Endothelial cell of umbilical vein (primary cell): Measurements from ENCODE around the gene NINL. TPM values are rescaled to one million over a fixed set of nuclear protein-coding genes. Genes with fewer than 3 reads are reported as not detected.
"Not testable (repeated sequence)": the region's sequence is repeated elsewhere in the genome, so short reads cannot be mapped to it uniquely, and the experiment has no call there.

Source experiments
- BruUV-seq: library from RNA; stranded (reverse); fragments of 400-500 nt; replicated peaks from 2 replicates; lab custom pipeline; 2021; lab: Mats Ljungman, UMichigan
- CTCF ChIA-PET: fragments of 300-600, 350-600 bp; sonication (Branson Sonifier 250); formaldehyde crosslinking; loops from one replicate; lab custom pipeline; 2021; ENCODE audit warnings: antibody characterized with exemption, inconsistent platforms; lab: Charles Lee
- POLR2A ChIA-PET: fragments of 300-600, 350-600 bp; sonication (Branson Sonifier 250); formaldehyde crosslinking; loops from one replicate; lab custom pipeline; 2021; ENCODE audit warnings: antibody characterized with exemption, inconsistent platforms; lab: Charles Lee
- DNase-seq: peaks from one replicate; pipeline ENCODE4 v3.0.0-alpha.2; 2011; ENCODE audit warnings: low read depth, low spot score
- FAIRE-seq: peaks from 2 replicates; lab custom pipeline; 2011; peaks lifted over from hg19 to GRCh38; lab: Jason Lieb, UNC
- H2AFZ ChIP-seq: 2 replicates; pipeline ENCODE4 v1.6.0; 2012; ENCODE audit warnings: low read depth, low read length, control low read depth, inconsistent platforms
- H3K27ac ChIP-seq: 2 replicates; pipeline ENCODE4 v1.5.1; 2011; ENCODE audit warnings: low read depth, mild to moderate bottlenecking, control low read depth, low read length, moderate library complexity; ENCODE audit not compliant: insufficient read depth
- H3K27me3 ChIP-seq, 2 experiments: 2 replicates each; pipeline versions ENCODE4 v1.6.0 to v1.6.1; 2011; ENCODE audit warnings: low read length in 2 of 2, mixed read lengths in 1 of 2; ENCODE audit not compliant: control insufficient read depth in 2 of 2, insufficient read depth in 2 of 2
- H3K36me3 ChIP-seq, 2 experiments: 2 replicates in 1 of 2; 3 replicates in 1 of 2; pipeline ENCODE4 v1.5.1; 2011; ENCODE audit warnings: low read length in 2 of 2, mild to moderate bottlenecking in 1 of 2, moderate library complexity in 1 of 2; ENCODE audit not compliant: control insufficient read depth in 2 of 2, insufficient read depth in 2 of 2; ENCODE audit errors: extremely low read depth in 1 of 2
- H3K4me1 ChIP-seq: 3 replicates; pipeline ENCODE4 v1.5.1; 2011; ENCODE audit warnings: mild to moderate bottlenecking, low read length; ENCODE audit not compliant: control insufficient read depth, insufficient read depth; ENCODE audit errors: extremely low read depth
- H3K4me2 ChIP-seq: 2 replicates; pipeline ENCODE4 v1.6.1; 2011; ENCODE audit warnings: low read length, control low read depth, mixed read lengths; ENCODE audit not compliant: insufficient read depth
- H3K4me3 ChIP-seq, 3 experiments: fragments of 200-600 bp in 1 of 3; sonication (generic), shearing (Covaris generic) in 1 of 3; replicated peaks in 1 of 3; 2 replicates each; pipeline ENCODE4 v1.5.1; 2011 to 2016; ENCODE audit warnings: control low read depth in 3 of 3, low read length in 3 of 3, mild to moderate bottlenecking in 2 of 3, inconsistent platforms in 1 of 3, low read depth in 1 of 3, moderate library complexity in 1 of 3; ENCODE audit not compliant: insufficient read depth in 1 of 3
- H3K79me2 ChIP-seq: 2 replicates; pipeline ENCODE4 v1.6.0; 2012; ENCODE audit warnings: low read length, inconsistent platforms; ENCODE audit not compliant: control insufficient read depth, insufficient read depth
- H3K9ac ChIP-seq: replicated peaks from 2 replicates; pipeline ENCODE3; 2011; ENCODE audit warnings: low read length, control low read depth; ENCODE audit not compliant: insufficient read depth; ENCODE audit errors: extremely low read depth
- H3K9me1 ChIP-seq: replicated peaks from 3 replicates; pipeline ENCODE4 v1.6.0; 2011; ENCODE audit warnings: mild to moderate bottlenecking, low read length; ENCODE audit not compliant: control insufficient read depth, insufficient read depth; ENCODE audit errors: extremely low read depth
- H3K9me3 ChIP-seq: replicated peaks from 2 replicates; pipeline ENCODE4 v1.5.1; 2012; ENCODE audit warnings: low read length, inconsistent platforms; ENCODE audit not compliant: control insufficient read depth, insufficient read depth
- H4K20me1 ChIP-seq: replicated peaks from 2 replicates; pipeline ENCODE3; 2011; ENCODE audit warnings: mild to moderate bottlenecking, low read length; ENCODE audit not compliant: control insufficient read depth, insufficient read depth; ENCODE audit errors: extremely low read depth
- CTCF ChIP-seq, 2 donors: IDR thresholded peaks; 1 replicate in 1 of 2; 2 replicates in 1 of 2; pipeline ENCODE4 v1.5.1; 2011; ENCODE audit warnings: low read length in 2 of 2, mild to moderate bottlenecking in 2 of 2, moderate library complexity in 2 of 2, control low read depth in 1 of 2, inconsistent platforms in 1 of 2, low read depth in 1 of 2; ENCODE audit not compliant: insufficient read depth in 1 of 2; ENCODE audit errors: extremely low read depth in 1 of 2
- EZH2 ChIP-seq: IDR thresholded peaks from 2 replicates; pipeline ENCODE4 v1.6.1; 2012; ENCODE audit warnings: borderline replicate concordance, low read depth, mild to moderate bottlenecking, moderate library complexity, low read length, inconsistent platforms; ENCODE audit not compliant: severe bottlenecking
- FOS ChIP-seq: IDR thresholded peaks from 2 replicates; pipeline ENCODE4 v1.6.1; 2011; ENCODE audit warnings: mild to moderate bottlenecking, low read length, moderate library complexity, borderline replicate concordance; ENCODE audit not compliant: insufficient read depth
- GATA2 ChIP-seq: IDR thresholded peaks from 2 replicates; pipeline ENCODE4 v1.7.0; 2011; ENCODE audit warnings: low read depth, mild to moderate bottlenecking, moderate library complexity, mixed read lengths, low read length; ENCODE audit not compliant: insufficient read length, insufficient read depth
- JUN ChIP-seq: IDR thresholded peaks from 2 replicates; pipeline ENCODE4 v1.6.1; 2011; ENCODE audit warnings: borderline replicate concordance, low read depth; ENCODE audit not compliant: insufficient read length, insufficient read depth
- MAX ChIP-seq: IDR thresholded peaks from 2 replicates; pipeline ENCODE4 v1.6.1; 2011; ENCODE audit not compliant: insufficient read depth, insufficient read length
- MYC ChIP-seq: IDR thresholded peaks from one replicate; pipeline ENCODE4 v1.6.1; 2011; ENCODE audit warnings: mild to moderate bottlenecking, low read depth, low read length
- POLR2A ChIP-seq: IDR thresholded peaks from 2 replicates; pipeline ENCODE4 v1.6.1; 2012; ENCODE audit warnings: low read depth, mild to moderate bottlenecking, control low read depth, low read length
- POLR2AphosphoS5 ChIP-seq: IDR thresholded peaks from 2 replicates; pipeline ENCODE4 v1.6.1; 2012; ENCODE audit warnings: low read depth, mild to moderate bottlenecking, control low read depth, low read length, moderate library complexity; ENCODE audit not compliant: insufficient read depth
- dilution Hi-C: fragments of 300-500 bp; cut with MboI; formaldehyde crosslinking; loops from one replicate; pipeline ENCODE4 v1.15.0; 2019; ENCODE audit warnings: low sequenced_read_pairs; ENCODE audit not compliant: extremely low pct_ligation_motif_present
- intact Hi-C: fragments of 100-400 bp; cut with micrococcal nuclease; formaldehyde crosslinking; loops from one replicate; pipeline ENCODE4 v1.10.0; 2022
- polyA plus RNA-seq, 4 experiments: library from polyadenylated mRNA; depleted of rRNA in 3 of 4; stranded (reverse) in 3 of 4; unstranded in 1 of 4; fragments of >200 nt; gene quantifications; 2 replicates each; pipeline versions ENCODE4 v1.2.1 to v1.2.3, GENCODE V29; 2011 to 2012; ENCODE audit warnings: missing spikeins in 1 of 4
- total RNA-seq: library from RNA; stranded (reverse); gene quantifications from 2 replicates; pipeline ENCODE4 v1.2.3, GENCODE V29; 2021

The NINL gene
- total and polyA plus RNA-seq, 2 donors (not counting 3 experiments of a cell fraction or from before 2014, with no cell fraction given), result 13.2 to 25.5 TPM

- Histone ChIP-seq H3K4me1 (no peaks in the 10 kb centered on the region), H3K4me2 (no peak overlapping the region), H3K27me3 (no peaks in the 10 kb centered on the region), H3K4me3 (no peak overlapping the region), H2AFZ (no peak overlapping the region), H3K9me1 (no peaks in the 10 kb centered on the region), H3K36me3 (peaks cover 0 to 30% of the 10 kb centered on the region in 2 experiments), H4K20me1 (no peaks in the 10 kb centered on the region), H3K9me3 (no peaks in the 10 kb centered on the region), H3K27ac (no peak overlapping the region), H3K9ac (no peak overlapping the region), H3K79me2 (no peaks in the 10 kb centered on the region)
- BruUV-seq, result TSS peak; percentile 21
- intact Hi-C loops (no loop called here), dilution Hi-C loops (no loop called here)
- DNase-seq (no peak), FAIRE-seq (no peak)
- ChIA-PET POLR2A (no interaction called here), CTCF (no interaction called here)
- no peak for TF ChIP-seq CTCF (IDR thresholded peaks at IDR 0.05; ENCODE audit: extremely low read depth in 1 of 2, insufficient read depth in 1 of 2, low read depth in 1 of 2, low read length in 2 of 2)
- TF ChIP-seq POLR2AphosphoS5, result no peak
- no peak for TF ChIP-seq FOS
- no peak for TF ChIP-seq MYC
- no peak for TF ChIP-seq GATA2
- TF ChIP-seq POLR2A, result no peak
- no peak for TF ChIP-seq EZH2
- no peak for TF ChIP-seq MAX
- no peak for TF ChIP-seq JUN
These were observed 109.0 kb downstream of the NINL start for GRCh38 chr20:25476106-25477013.

- H3K79me2 ChIP-seq, DNase-seq, H3K4me3 ChIP-seq, H2AFZ ChIP-seq, H3K9ac ChIP-seq, H3K9me3 ChIP-seq, H3K4me1 ChIP-seq, BruUV-seq, intact Hi-C loops, CTCF ChIA-PET, H3K27ac ChIP-seq, FAIRE-seq, H3K9me1 ChIP-seq, H3K4me2 ChIP-seq, dilution Hi-C loops, H4K20me1 ChIP-seq, POLR2A ChIA-PET, H3K27me3 ChIP-seq: not testable (repeated sequence)
- peaks cover 4 to 14% of the 10 kb centered on the region in 2 experiments for H3K36me3 ChIP-seq
These were observed 112.0 kb downstream of the NINL start for GRCh38 chr20:25473297-25473696.
